ENCODE data around the gene VIL1. TPM values are rescaled to one million over a fixed set of nuclear protein-coding genes. Genes with fewer than 3 reads are reported as not detected.

VIL1 gene
- total RNA-seq, 1 experiment from 2014 or later = 0.26 TPM

DNA sequence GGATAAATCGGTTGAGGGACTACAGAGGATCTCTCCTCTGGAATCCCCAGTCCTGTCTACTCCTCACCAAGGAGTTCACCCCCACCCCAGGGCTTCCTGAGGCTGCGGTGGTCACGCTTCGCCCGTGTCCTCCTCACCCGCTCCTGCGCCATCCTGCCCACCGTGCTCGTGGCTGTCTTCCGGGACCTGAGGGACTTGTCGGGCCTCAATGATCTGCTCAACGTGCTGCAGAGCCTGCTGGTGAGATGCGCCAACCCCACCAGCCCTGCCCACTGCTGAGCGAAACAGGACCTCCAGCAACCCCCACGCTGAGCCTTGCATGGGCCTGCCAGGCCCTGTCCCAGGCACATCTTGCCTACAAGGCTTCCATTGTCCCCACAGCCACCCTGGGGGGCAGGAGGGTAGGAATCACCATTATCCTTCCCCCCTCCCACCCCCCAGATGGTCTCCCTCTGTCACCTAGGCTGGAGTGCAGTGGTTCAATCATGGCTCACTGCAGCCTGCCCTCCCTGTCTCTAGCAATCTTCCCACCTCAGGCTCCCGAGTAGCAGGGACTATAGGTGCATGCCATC, 25.9 kb upstream of the VIL1 start:
- CTCF ChIA-PET = no interaction called here
- BruUV-seq (replicated peaks) = no TSS peak
- intact Hi-C loops (cut with micrococcal nuclease) = no loop called here

DNA sequence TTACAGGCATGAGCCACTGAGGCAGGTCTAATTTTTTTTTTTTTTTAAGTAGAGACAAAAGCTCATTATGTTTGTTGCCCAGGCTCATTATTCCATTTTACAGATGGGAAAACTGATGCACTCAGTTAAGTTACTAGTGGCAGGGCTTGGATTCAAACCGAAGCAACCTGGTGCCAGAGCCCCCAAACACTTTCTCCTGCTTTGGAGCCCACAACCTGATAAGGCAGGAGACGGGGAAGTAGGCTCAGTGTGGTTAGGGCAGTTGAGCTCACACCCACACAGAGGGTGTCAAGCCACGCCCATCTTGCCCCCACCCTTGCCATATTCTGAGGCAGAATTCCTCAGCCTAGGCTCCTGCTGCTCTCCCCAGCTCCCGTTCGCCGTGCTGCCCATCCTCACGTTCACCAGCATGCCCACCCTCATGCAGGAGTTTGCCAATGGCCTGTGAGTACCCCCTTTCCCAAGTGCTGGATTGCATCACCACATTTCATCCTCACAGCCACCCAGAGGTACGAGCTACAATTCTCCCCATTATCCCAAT, 25.1 kb upstream of the VIL1 start:
- TF ChIP-seq EZH2 (IDR thresholded peaks at IDR 0.05; ENCODE audit: low read length, unreplicated experiment) (no peak), EZH2phosphoT487 (IDR thresholded peaks at IDR 0.05; ENCODE audit: borderline replicate concordance, low read length) (no peak)
- TF ChIP-seq, protein P1, sequence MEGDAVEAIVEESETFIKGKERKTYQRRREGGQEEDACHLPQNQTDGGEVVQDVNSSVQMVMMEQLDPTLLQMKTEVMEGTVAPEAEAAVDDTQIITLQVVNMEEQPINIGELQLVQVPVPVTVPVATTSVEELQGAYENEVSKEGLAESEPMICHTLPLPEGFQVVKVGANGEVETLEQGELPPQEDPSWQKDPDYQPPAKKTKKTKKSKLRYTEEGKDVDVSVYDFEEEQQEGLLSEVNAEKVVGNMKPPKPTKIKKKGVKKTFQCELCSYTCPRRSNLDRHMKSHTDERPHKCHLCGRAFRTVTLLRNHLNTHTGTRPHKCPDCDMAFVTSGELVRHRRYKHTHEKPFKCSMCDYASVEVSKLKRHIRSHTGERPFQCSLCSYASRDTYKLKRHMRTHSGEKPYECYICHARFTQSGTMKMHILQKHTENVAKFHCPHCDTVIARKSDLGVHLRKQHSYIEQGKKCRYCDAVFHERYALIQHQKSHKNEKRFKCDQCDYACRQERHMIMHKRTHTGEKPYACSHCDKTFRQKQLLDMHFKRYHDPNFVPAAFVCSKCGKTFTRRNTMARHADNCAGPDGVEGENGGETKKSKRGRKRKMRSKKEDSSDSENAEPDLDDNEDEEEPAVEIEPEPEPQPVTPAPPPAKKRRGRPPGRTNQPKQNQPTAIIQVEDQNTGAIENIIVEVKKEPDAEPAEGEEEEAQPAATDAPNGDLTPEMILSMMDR (conservative IDR thresholded peaks at IDR 0.05; ENCODE audit: low read depth, low read length) = no peak

More for the DNA sequence above, 25.9 kb upstream of the VIL1 start:
- peaks cover 8% of the 10 kb centered on the region for H3F3A ChIP-seq (ENCODE audit: low read length, unreplicated experiment)
- TF ChIP-seq EZH2 (IDR thresholded peaks at IDR 0.05; ENCODE audit: low read length, unreplicated experiment) (no peak), EZH2phosphoT487 (IDR thresholded peaks at IDR 0.05; ENCODE audit: borderline replicate concordance, low read length) (no peak)
- TF ChIP-seq, protein P1 (conservative IDR thresholded peaks at IDR 0.05; ENCODE audit: low read depth, low read length) = no peak
- H3K9ac ChIP-seq (ENCODE audit: low read length) = no peak overlapping the region
- no peak overlapping the region for H3K4me3 ChIP-seq (ENCODE audit: low read length)
- no peaks in the 10 kb centered on the region for H3K9me2 ChIP-seq (replicated peaks; ENCODE audit: low read length)
- H4K20me1 ChIP-seq (ENCODE audit: low read length) = no peaks in the 10 kb centered on the region
- POLR2A ChIA-PET (ENCODE audit: unreplicated experiment) = interaction anchor here (0.6 kb wide), 1 partner anchor 24 kb away, joined by 3 read pairs; no protein-coding TSS in a partner anchor
- no peaks in the 10 kb centered on the region for H3K9me3 ChIP-seq (ENCODE audit: low read length)
- ATAC-seq (no peak), DNase-seq (no peak)
- H3K27me3 ChIP-seq (ENCODE audit: low read length) = no peaks in the 10 kb centered on the region
- no peak overlapping the region for H3K4me2 ChIP-seq (ENCODE audit: low read length)
- no peak overlapping the region for H2AFZ ChIP-seq (ENCODE audit: low read length)
- H3K27ac ChIP-seq (ENCODE audit: low read length) = no peak overlapping the region
- H3K79me2 ChIP-seq (ENCODE audit: low read length) = peaks cover 6% of the 10 kb centered on the region; the same call in 1 of the 2 replicates
- peaks cover 20% of the 10 kb centered on the region for H3K4me1 ChIP-seq (ENCODE audit: insufficient read depth, low read length)
- H3K36me3 ChIP-seq (ENCODE audit: low read depth, low read length) = no peaks in the 10 kb centered on the region

More for the DNA sequence above, 25.1 kb upstream of the VIL1 start:
- no peaks in the 10 kb centered on the region for H3K36me3 ChIP-seq (ENCODE audit: low read depth, low read length)
- no peaks in the 10 kb centered on the region for H3K9me3 ChIP-seq (ENCODE audit: low read length)
- peaks cover 26% of the 10 kb centered on the region for H3K4me1 ChIP-seq (ENCODE audit: insufficient read depth, low read length)
- DNase-seq (no peak), ATAC-seq (no peak)
- no peaks in the 10 kb centered on the region for H4K20me1 ChIP-seq (ENCODE audit: low read length)
- BruUV-seq (replicated peaks) = no TSS peak
- H2AFZ ChIP-seq (ENCODE audit: low read length) = no peak overlapping the region
- intact Hi-C loops (cut with micrococcal nuclease) = no loop called here
- H3K79me2 ChIP-seq (ENCODE audit: low read length) = peaks cover 12% of the 10 kb centered on the region
- H3K9me2 ChIP-seq (replicated peaks; ENCODE audit: low read length) = no peaks in the 10 kb centered on the region
- POLR2A ChIA-PET (ENCODE audit: unreplicated experiment) = interaction anchor here (0.6 kb wide), 1 partner anchor 25 kb away, joined by 3 read pairs; no protein-coding TSS in a partner anchor
- CTCF ChIA-PET = no interaction called here
- no peaks in the 10 kb centered on the region for H3K27me3 ChIP-seq (ENCODE audit: low read length)
- peaks cover 8% of the 10 kb centered on the region for H3F3A ChIP-seq (ENCODE audit: low read length, unreplicated experiment)
- no peak overlapping the region for H3K9ac ChIP-seq (ENCODE audit: low read length)
- no peak overlapping the region for H3K4me3 ChIP-seq (ENCODE audit: low read length)
- no peak overlapping the region for H3K27ac ChIP-seq (ENCODE audit: low read length)
- no peak overlapping the region for H3K4me2 ChIP-seq (ENCODE audit: low read length)
